GM23338 (cell line): Measurements from ENCODE around the gene KRT8. TPM values are rescaled to one million over a fixed set of nuclear protein-coding genes. Genes with fewer than 3 reads are reported as not detected.

Experiments used
- ATAC-seq: fragments of 200-7000 bp; cut with Tn5 transposase; 3 replicates; pipeline ENCODE4 v1.9.1; 2020
- DNase-seq: peaks from one replicate; pipeline ENCODE4 v3.0.0-alpha.2; 2015; ENCODE audit warnings: low spot score
- H2AFZ ChIP-seq: fragments of 200-600 bp; sonication (generic); 2 replicates; pipeline ENCODE4 v1.8.0; 2016; ENCODE audit warnings: antibody characterized with exemption, mild to moderate bottlenecking, moderate library complexity
- H3F3A ChIP-seq: fragments of 200-600 bp; sonication (generic); replicated peaks from 2 replicates; pipeline ENCODE4 v1.8.0; 2017; ENCODE audit warnings: antibody characterized with exemption, mixed run types, low read depth
- H3K27ac ChIP-seq: fragments of 200-600 bp; sonication (generic); 2 replicates; pipeline ENCODE4 v1.6.1; 2016; ENCODE audit warnings: low read depth
- H3K27me3 ChIP-seq: fragments of 200-600 bp; sonication (generic); 2 replicates; pipeline ENCODE4 v1.8.0; 2016; ENCODE audit warnings: mild to moderate bottlenecking, mixed run types, moderate library complexity; ENCODE audit not compliant: insufficient read depth
- H3K36me3 ChIP-seq: fragments of 200-600 bp; sonication (generic); 2 replicates; pipeline ENCODE4 v1.8.0; 2016; ENCODE audit warnings: mild to moderate bottlenecking; ENCODE audit not compliant: insufficient read depth
- H3K4me1 ChIP-seq: fragments of 200-600 bp; sonication (generic); 2 replicates; pipeline ENCODE4 v1.8.0; 2016; ENCODE audit warnings: mild to moderate bottlenecking, moderate library complexity; ENCODE audit not compliant: insufficient read depth
- H3K4me2 ChIP-seq: fragments of 200-600 bp; sonication (generic); 2 replicates; pipeline ENCODE4 v1.7.1; 2017; ENCODE audit warnings: mixed run types
- H3K4me3 ChIP-seq: fragments of 200-600 bp; sonication (generic); 2 replicates; pipeline ENCODE4 v1.6.1; 2016; ENCODE audit warnings: mixed run types
- H3K79me2 ChIP-seq: fragments of 200-600 bp; sonication (generic); replicated peaks from 2 replicates; pipeline ENCODE4 v1.8.0; 2017; ENCODE audit warnings: mild to moderate bottlenecking; ENCODE audit not compliant: insufficient read depth
- H3K9me2 ChIP-seq: fragments of 200-600 bp; sonication (generic); 2 replicates; pipeline ENCODE4 v1.8.0; 2017; ENCODE audit not compliant: insufficient read depth
- H4K20me1 ChIP-seq: fragments of 200-600 bp; sonication (generic); replicated peaks from 2 replicates; pipeline ENCODE4 v1.8.0; 2017; ENCODE audit warnings: mild to moderate bottlenecking; ENCODE audit not compliant: insufficient read depth
- H3K27ac Mint-ChIP-seq: 2 replicates; pipeline ENCODE4 v1.8.0; 2020; ENCODE audit warnings: inconsistent platforms, mild to moderate bottlenecking, moderate library complexity, mixed read lengths
- H3K27me3 Mint-ChIP-seq: 3 replicates; pipeline ENCODE4 v1.8.0; 2022; ENCODE audit warnings: low read depth, mild to moderate bottlenecking, moderate library complexity, mixed read lengths, inconsistent platforms; ENCODE audit not compliant: insufficient read depth, poor library complexity
- H3K36me3 Mint-ChIP-seq: 3 replicates; pipeline ENCODE4 v1.8.0; 2021; ENCODE audit warnings: low read depth, mild to moderate bottlenecking, inconsistent platforms, moderate library complexity, mixed read lengths
- H3K4me1 Mint-ChIP-seq: 3 replicates; pipeline ENCODE4 v1.8.0; 2020; ENCODE audit warnings: mild to moderate bottlenecking, inconsistent platforms, mixed read lengths
- H3K4me3 Mint-ChIP-seq: 3 replicates; pipeline ENCODE4 v1.8.0; 2021; ENCODE audit warnings: moderate library complexity, mild to moderate bottlenecking, inconsistent platforms, mixed read lengths
- H3K9me3 Mint-ChIP-seq: 3 replicates; pipeline ENCODE4 v1.8.0; 2020; ENCODE audit warnings: moderate library complexity, mild to moderate bottlenecking, inconsistent platforms, mixed read lengths
- CTCF ChIP-seq, 2 experiments: fragments of 200-600 bp in 1 of 2; sonication (generic) in 1 of 2; conservative IDR thresholded peaks; 2 replicates each; pipeline versions ENCODE4 v1.5.1 to v1.6.1; 2016 to 2017; ENCODE audit warnings: antibody characterized with exemption in 2 of 2, low read depth in 2 of 2, mild to moderate bottlenecking in 2 of 2, moderate library complexity in 1 of 2
- ETS1 ChIP-seq: IDR thresholded peaks from 2 replicates; pipeline ENCODE4 v1.6.1; 2016; ENCODE audit warnings: antibody characterized with exemption
- EZH2 ChIP-seq: fragments of 200-600 bp; sonication (generic); IDR thresholded peaks from one replicate; pipeline ENCODE4 v1.8.0; 2017; ENCODE audit warnings: antibody characterized with exemption, mild to moderate bottlenecking, low read depth; ENCODE audit not compliant: unreplicated experiment
- EZH2phosphoT487 ChIP-seq: fragments of 200-600 bp; sonication (generic); IDR thresholded peaks from one replicate; pipeline ENCODE4 v1.8.1; 2018; ENCODE audit warnings: antibody characterized with exemption; ENCODE audit not compliant: unreplicated experiment
- JUNB ChIP-seq: IDR thresholded peaks from one replicate; pipeline ENCODE4 v1.6.1; 2016; ENCODE audit warnings: antibody characterized with exemption; ENCODE audit not compliant: unreplicated experiment
- NANOG ChIP-seq: IDR thresholded peaks from 2 replicates; pipeline ENCODE4 v1.6.1; 2016; ENCODE audit warnings: antibody characterized with exemption, borderline replicate concordance
- POLR2AphosphoS5 ChIP-seq: IDR thresholded peaks from 2 replicates; pipeline ENCODE4 v1.6.1; 2016; ENCODE audit warnings: antibody characterized with exemption, low read depth
- REST ChIP-seq: IDR thresholded peaks from one replicate; pipeline ENCODE4 v1.6.1; 2018; ENCODE audit warnings: antibody characterized with exemption; ENCODE audit not compliant: unreplicated experiment
- STAT1 ChIP-seq: IDR thresholded peaks from one replicate; pipeline ENCODE4 v1.6.1; 2016; ENCODE audit warnings: antibody characterized with exemption; ENCODE audit not compliant: unreplicated experiment
- ZNF331 ChIP-seq: fragments of 250-450 bp; sonication (Bioruptor Pico); IDR thresholded peaks from 2 replicates; pipeline ENCODE4 v1.5.0; 2020; ENCODE audit warnings: low read depth, mild to moderate bottlenecking, moderate library complexity
- polyA plus RNA-seq: library from polyadenylated mRNA; unstranded; fragments of >200 nt; fragmentation: Nextera tagmentation; extraction: Ambion mirVana; gene quantifications from 2 replicates; pipeline ENCODE4 v1.2.1, GENCODE V29; 2016
- total RNA-seq: library from RNA; depleted of rRNA; stranded (reverse); fragments of >200 nt; shearing (Covaris generic); gene quantifications from 2 replicates; pipeline ENCODE4 v1.2.3, GENCODE V29; 2014

KRT8 gene
- total and polyA plus RNA-seq, 2 experiments from 2014 or later = 250 to 322 TPM

- TF ChIP-seq REST (no peak), ZNF331 (no peak), EZH2 (no peak), JUNB (no peak), NANOG (no peak), ETS1 (no peak), POLR2AphosphoS5 (no peak), EZH2phosphoT487 (no peak)
Observed at GRCh38 chr12:52867642-52868041, 37.2 kb downstream of the KRT8 start (continued).

- Mint-ChIP-seq H3K9me3 (no peaks in the 10 kb centered on the region), H3K4me3 (no peak overlapping the region), H3K27ac (no peak overlapping the region), H3K27me3 (peaks cover 9% of the 10 kb centered on the region), H3K36me3 (no peaks in the 10 kb centered on the region), H3K4me1 (peaks cover 6% of the 10 kb centered on the region; the same call in 2 of the 3 replicates)
- Histone ChIP-seq H3K27ac (no peak overlapping the region), H3F3A (no peaks in the 10 kb centered on the region), H3K4me1 (no peaks in the 10 kb centered on the region), H3K9me2 (no peaks in the 10 kb centered on the region), H3K36me3 (no peaks in the 10 kb centered on the region), H3K79me2 (no peaks in the 10 kb centered on the region), H3K4me2 (no peak overlapping the region), H3K4me3 (no peak overlapping the region), H4K20me1 (no peaks in the 10 kb centered on the region), H2AFZ (no peak overlapping the region), H3K27me3 (no peaks in the 10 kb centered on the region)
- DNase-seq = no peak
- no peak for ATAC-seq
- TF ChIP-seq NANOG (no peak), JUNB (no peak), CTCF (conservative IDR thresholded peaks at IDR 0.05; ENCODE audit: low read depth in 2 of 2) (no peak), REST (no peak), STAT1 (no peak), EZH2 (no peak)
Observed at GRCh38 chr12:52867152-52867551, 37.7 kb downstream of the KRT8 start.
